ENCODE data around the gene LMO2.
A peak's percentile ranks its signal among the peaks of the same experiment; 100 is the strongest.

Gene LMO2

DNA sequence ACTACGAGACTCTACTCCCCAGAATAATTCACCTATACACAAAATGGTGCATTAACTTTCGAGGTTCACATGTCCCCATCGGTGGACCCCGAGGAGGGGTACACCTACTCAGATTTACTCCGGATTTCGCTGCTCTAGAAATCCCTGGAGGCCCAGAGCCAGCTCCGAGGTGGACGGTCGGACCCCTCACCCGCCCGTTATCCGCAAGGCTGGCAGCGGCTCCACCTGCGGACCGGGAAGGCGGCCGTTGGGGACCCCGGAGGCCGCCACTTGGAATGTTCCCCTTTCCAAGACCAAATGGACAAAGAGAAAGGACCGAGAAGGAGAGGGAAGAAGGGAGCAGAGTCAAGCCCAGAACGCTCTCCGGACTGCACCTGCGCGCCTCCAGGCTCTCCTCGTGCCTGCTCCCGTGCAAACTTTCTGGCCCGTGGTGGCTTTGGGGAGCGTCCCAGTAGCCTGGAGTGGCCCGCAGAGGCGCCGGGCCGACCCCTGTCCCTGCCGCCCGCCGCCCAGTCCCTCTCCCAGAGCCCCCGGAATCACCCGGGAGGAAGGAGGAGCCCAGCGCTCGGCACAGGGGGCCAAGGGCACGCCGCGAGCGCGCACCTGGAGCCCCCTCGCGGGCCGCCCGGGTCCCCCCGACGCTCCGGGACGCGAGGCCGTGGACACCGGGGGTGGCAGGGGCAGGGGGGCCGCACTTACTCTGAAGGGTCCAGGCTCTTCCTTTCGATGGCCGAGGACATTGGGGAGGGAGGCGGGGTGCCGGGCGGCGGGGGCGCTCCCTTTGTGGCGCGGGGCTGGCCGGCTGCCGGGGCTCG, 23.0 kb downstream of the LMO2 start:
- no peak for TF ChIP-seq ZNF274 (IDR thresholded peaks at IDR 0.05; ENCODE audit: low read depth, low read length)
- H3K4me3 ChIP-seq (ENCODE audit: low read length): peak overlapping the region; percentile 38; the same call in 1 of the 2 replicates

DNA sequence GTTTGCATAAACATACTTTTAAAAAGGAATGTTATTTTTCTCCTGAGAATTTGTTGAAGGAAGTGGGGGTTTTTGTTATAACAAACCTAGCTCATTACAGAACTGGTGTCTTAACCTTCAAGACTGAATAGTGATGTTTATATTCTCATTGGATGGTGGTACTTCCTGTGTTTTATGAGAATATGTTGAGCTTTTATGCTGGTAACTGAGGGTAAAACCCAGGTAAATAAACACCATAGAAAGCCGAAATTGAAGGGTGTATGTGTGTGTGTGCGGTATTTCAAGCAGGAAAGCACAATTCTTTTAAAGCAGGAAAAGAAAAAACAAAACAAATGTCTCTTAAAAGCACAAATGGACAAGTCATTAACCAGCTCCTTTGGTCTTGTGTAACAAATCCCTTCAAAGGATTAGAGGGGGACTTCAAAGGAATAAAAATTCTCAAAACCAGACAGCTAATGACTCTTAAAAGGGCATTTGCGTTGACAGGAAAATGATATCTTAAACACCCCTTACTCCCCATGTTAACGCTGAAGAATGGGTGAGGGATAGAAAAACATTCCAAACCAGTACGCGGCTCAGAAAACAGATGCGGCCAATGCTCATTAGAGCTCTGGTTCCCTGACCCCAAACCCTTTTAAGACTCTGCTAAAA, 23.8 kb downstream of the LMO2 start:
- no peak for TF ChIP-seq ZNF274 (IDR thresholded peaks at IDR 0.05; ENCODE audit: low read depth, low read length)
- peak overlapping the region; percentile 38; the same call in 1 of the 2 replicates for H3K4me3 ChIP-seq (ENCODE audit: low read length)

DNA sequence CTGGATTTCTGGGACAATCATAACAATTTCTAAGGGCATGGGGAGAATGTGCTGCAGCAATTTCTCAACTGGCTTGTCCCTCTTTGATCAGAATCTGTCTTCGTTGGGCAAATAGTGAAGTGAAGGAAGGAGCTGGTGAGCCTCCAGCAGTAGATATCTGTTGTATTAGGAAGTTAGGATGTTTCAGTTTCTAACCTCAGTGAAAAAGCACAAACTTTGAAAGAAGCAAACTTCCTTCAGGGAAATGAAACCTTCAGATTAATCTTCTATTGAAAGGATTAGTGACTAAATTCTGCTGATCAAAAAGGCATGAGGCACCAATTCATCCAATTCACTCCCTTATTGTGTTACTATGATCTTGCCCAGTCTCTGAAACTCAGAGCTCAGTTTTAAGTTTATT, 24.3 kb downstream of the LMO2 start:
- no peak overlapping the region for H3K4me3 ChIP-seq (ENCODE audit: low read length)
- no peak for TF ChIP-seq ZNF274 (IDR thresholded peaks at IDR 0.05; ENCODE audit: low read depth, low read length)

DNA sequence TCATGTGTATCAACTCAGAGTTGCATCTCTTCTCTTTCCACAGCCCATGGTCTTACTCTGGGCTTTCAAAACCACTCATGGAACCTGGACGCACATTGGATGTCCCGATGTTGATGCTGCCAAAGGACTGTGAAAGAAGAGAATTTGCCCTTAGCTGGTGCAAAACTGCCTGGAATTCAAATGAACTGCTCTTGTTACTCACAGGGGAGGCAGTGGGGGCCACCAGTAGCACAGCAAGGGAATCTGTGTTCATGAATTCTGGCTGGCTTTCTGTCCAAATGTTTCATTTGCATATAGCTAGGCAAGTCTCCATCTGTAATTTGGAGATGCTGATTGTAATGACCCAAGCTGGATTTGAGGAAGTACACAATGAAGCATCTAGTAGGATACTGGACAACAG, 24.9 kb downstream of the LMO2 start:
- H3K4me3 ChIP-seq (ENCODE audit: low read length): no peak overlapping the region
- no peak for TF ChIP-seq ZNF274 (IDR thresholded peaks at IDR 0.05; ENCODE audit: low read depth, low read length)

DNA sequence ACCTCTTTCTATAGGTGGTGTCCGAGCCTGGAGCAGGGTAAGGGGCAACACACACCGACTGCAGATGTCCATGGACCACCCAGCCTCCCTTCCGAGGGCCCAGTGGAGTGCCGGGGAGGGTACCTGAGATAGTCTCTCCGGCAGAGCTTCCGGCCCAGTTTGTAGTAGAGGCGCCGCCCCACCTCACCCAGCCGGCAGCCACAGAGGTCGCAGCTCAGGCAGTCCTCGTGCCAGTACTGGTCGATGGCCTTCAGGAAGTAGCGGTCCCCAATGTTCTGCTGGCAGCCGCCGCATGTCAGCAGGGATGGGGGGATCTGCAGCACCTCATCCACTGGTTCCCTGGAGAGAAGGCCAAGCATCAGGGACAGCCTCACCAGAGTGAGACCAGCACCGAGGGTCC, 27.4 kb downstream of the LMO2 start:
- no peak overlapping the region for H3K4me3 ChIP-seq (ENCODE audit: low read length)
- no peak for TF ChIP-seq ZNF274 (IDR thresholded peaks at IDR 0.05; ENCODE audit: low read depth, low read length)

DNA sequence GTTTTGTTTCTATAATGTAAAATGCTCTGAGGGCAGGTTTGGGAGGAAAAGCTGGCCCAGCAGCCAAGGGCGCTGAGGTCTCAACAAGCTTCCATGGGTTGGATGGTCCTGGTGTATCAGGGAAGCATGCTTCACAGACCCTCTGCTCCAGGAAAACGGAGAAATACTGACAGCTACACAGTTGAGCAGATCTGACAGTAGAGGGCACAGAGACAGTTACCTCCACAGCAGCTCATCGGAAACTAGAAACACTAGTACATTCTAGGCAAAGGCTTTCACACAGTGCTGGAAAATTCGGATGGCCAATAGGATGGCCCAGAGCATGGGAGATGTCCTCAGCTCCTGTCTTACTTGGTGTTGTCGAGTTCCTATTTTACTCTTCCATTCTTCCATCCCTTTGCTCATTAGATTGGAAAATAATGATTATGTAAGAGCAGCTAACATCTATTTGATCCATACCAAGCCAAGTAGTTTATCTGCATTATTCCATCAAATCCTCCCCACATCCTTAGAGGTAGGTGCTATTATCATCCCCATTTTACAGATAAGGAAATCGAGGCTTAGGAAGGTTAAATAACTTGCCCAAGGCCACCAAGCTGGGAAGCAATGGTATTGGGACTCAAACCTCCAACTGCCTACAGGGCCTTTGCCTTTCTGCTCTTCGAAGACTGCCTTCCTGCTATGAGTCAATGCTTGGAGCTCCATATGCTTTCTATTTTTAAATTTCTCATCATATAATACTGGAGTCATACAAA, 28.3 kb downstream of the LMO2 start:
- no peak for TF ChIP-seq ZNF274 (IDR thresholded peaks at IDR 0.05; ENCODE audit: low read depth, low read length)
- H3K4me3 ChIP-seq (ENCODE audit: low read length): no peak overlapping the region

DNA sequence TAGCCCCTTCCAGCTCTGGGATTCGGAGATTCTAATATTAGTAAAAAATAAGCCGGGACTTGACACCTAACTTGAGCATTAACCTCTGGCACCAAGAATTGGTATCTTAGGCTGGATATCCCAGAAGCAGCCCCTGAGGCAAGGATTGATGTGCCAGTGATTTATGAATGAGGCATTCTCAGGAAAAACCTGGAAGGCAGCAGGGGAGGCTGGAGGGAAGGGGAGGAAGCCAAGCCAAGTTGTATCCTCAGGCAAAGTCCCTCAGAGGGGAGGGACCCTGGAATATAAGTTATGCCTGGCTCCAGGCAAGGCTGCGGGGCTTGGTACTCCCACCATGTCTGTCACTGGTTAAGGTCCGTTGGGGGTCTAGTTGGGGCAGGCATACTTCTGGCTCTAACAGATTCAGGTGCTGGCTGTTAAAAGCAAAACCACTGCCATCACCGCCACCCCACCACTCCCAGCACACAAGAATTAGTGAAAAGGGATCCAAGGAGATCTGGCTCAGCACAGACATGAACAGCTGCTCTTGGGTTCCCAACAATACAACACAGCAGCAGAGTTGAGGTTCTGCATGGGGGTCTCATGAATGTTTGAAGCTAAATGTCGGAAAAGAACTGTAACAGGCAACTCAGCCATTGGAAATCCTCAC, 29.8 kb downstream of the LMO2 start:
- no peak for TF ChIP-seq ZNF274 (IDR thresholded peaks at IDR 0.05; ENCODE audit: low read depth, low read length)
- H3K4me3 ChIP-seq (ENCODE audit: low read length): no peak overlapping the region

DNA sequence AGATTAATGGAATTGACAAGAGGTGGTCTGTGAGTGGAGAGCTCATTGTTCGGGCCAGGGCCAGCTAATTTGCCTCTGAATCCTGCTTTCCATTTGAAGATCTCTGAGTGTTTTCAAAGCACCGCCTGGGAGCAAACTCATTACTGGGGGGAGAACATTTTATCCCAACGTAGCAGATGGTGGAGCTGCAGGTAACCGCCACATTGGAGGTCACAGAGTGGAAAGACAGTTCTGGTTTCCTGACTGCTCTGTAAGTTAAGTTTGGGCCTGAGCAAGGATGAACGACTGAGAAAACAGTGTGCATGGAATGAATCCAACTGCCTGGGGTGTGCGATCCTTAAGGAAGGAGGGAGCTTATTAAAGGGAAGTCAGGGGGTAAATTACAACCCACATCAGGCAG, 30.5 kb downstream of the LMO2 start:
- TF ChIP-seq ZNF274 (IDR thresholded peaks at IDR 0.05; ENCODE audit: low read depth, low read length): no peak
- no peak overlapping the region for H3K4me3 ChIP-seq (ENCODE audit: low read length)

DNA sequence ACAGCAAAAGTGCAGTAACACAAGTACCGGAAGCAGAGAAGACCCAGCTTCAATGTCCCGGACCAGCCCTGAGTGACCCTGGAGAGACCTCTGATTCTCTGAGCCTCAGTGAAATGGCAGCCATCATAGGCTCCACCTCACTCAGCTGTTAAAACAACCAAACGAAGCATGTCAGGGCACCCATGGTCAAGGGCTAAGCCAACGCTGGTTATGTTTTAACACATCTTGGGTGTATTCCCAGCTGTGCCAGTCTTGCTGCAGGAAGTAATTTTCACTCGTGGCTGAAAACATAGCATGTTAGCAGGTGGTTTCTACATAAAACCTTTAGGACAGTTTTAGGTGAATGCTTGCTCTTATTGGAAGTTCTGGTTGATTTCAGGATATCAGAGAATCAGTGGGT, 30.9 kb downstream of the LMO2 start:
- no peak for TF ChIP-seq ZNF274 (IDR thresholded peaks at IDR 0.05; ENCODE audit: low read depth, low read length)
- H3K4me3 ChIP-seq (ENCODE audit: low read length): no peak overlapping the region

DNA sequence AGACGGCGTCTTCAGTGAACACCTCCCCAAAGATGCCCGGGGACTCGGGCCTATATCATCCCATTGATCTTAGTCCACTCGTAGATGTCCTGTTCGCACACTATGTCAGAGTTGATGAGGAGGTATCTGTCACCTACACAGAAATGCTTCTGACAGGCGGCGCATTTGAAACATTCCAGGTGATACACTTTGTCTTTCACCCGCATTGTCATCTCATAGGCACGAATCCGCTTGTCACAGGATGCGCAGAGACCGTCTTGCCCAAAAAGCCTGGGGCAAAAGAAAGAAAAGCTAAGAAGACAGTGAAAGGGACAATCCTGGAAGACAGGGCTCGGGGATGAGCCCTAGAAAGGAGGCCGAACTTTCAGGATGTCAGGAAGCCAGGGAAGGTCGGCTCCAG, 32.6 kb downstream of the LMO2 start:
- H3K4me3 ChIP-seq (ENCODE audit: low read length): no peak overlapping the region
- no peak for TF ChIP-seq ZNF274 (IDR thresholded peaks at IDR 0.05; ENCODE audit: low read depth, low read length)

DNA sequence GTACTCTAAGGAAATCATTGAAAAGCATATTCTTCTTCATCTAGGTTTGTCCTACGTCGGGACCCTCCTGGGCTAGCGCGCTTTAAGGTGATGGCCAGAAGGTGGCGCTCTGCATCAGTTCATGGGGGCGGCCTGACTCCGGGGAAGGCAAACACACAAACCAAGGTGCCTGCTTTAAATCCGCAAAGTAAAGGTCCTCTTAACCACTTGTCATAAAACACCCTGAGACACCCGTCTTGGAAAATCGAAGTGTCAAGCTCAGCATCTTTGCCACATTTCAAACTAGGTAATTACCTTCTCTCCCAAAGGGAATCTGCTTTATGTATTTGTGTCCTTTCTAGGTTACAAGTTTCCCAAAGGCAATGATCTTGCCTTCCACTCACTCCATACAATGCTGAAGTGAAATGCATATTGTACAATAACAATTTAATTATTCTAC, 33.9 kb downstream of the LMO2 start:
- TF ChIP-seq ZNF274 (IDR thresholded peaks at IDR 0.05; ENCODE audit: low read depth, low read length): no peak
- H3K4me3 ChIP-seq (ENCODE audit: low read length): no peak overlapping the region

DNA sequence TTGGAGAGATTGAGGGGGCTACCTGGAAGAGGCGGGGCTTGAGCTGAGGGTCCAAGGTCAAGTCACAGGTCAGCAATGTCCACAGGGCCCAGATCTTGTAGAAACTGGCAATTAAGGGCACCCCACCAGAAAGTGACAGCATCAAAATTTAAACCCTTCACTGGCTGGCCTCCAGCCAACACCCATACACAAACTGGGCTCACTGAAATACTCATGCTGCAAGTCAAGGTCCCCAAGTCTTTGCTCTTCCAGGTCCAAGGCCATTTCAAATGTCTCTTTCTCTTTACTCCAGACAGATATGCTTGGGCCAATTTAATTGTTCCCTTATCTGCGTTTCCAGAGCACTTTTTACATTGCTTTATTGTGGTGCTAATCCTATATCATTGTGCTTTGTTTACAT, 36.4 kb downstream of the LMO2 start:
- H3K4me3 ChIP-seq (ENCODE audit: low read length): no peak overlapping the region
- no peak for TF ChIP-seq ZNF274 (IDR thresholded peaks at IDR 0.05; ENCODE audit: low read depth, low read length)

DNA sequence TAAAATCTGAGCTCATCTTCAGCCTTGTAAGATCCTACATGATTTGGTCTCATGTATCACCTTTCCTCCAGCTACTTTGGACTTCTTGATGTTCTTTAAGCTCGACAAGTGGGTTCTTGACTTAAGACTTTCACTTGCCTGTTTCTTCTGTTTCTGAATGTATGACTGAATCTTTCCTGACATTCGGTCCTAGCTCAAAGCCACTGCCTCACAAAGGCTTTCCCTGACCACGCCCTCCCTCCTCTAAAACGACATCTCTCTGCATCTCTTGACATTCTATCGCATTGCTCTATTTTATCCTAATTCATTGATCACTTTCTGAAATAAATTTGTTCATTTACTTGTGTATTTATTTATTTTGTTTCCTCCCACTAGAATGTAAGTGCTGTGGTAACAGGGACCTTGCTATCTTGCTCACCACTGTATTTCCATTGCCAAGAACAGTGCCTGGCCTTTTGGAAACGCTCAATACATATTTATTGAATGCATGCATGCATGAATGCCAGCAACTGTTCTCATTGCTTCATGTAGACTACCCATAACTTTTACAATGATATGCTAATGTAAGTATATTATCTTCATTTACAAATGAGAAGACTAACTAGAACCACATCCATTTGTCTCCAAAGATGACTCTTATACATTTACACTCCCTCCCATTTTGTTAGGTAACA, 43.0 kb downstream of the LMO2 start:
- TF ChIP-seq ZNF274 (IDR thresholded peaks at IDR 0.05; ENCODE audit: low read depth, low read length): no peak
- H3K4me3 ChIP-seq (ENCODE audit: low read length): no peak overlapping the region

DNA sequence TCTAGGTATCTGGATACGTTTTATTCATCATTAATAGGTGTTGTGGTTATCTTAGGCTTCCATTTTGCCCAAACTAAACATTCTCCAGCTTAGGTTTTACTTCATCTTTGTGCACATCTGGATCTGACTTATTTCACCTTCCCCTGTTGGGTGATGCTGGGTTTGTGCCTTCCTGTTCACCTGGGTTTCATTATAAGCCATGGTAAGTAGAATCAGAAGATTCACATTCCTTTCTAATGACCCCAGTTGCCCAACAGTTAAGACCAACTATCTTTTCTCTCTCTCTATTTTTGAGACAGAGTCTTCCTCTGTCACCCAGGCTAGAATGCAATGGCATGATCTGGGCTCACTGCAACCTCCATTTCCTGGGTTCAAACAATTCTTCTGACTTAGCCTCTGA, 44.6 kb downstream of the LMO2 start:
- no peak for TF ChIP-seq ZNF274 (IDR thresholded peaks at IDR 0.05; ENCODE audit: low read depth, low read length)
- H3K4me3 ChIP-seq (ENCODE audit: low read length): no peak overlapping the region

Measured in GM08714 (cell line).